G401 (cell line): ENCODE results near the gene HMGN4. TPM values are rescaled to one million over a fixed set of nuclear protein-coding genes. Genes with fewer than 3 reads are reported as not detected.

Experiments used
- DNase-seq: peaks from one replicate; pipeline ENCODE4 v3.0.0-alpha.2; 2015; ENCODE audit warnings: low spot score
- in situ Hi-C: cut with HindIII; loops from 2 replicates; pipeline ENCODE4 v1.10.0; 2016; ENCODE audit warnings: low sequenced_read_pairs, mixed read lengths
- total RNA-seq: library from RNA; depleted of rRNA; stranded (reverse); fragments of >200 nt; shearing (Covaris generic); gene quantifications from 2 replicates; pipeline ENCODE4 v1.2.3, GENCODE V29; 2014

Gene HMGN4
- total RNA-seq, 1 experiment from 2014 or later = 140 TPM

DNA sequence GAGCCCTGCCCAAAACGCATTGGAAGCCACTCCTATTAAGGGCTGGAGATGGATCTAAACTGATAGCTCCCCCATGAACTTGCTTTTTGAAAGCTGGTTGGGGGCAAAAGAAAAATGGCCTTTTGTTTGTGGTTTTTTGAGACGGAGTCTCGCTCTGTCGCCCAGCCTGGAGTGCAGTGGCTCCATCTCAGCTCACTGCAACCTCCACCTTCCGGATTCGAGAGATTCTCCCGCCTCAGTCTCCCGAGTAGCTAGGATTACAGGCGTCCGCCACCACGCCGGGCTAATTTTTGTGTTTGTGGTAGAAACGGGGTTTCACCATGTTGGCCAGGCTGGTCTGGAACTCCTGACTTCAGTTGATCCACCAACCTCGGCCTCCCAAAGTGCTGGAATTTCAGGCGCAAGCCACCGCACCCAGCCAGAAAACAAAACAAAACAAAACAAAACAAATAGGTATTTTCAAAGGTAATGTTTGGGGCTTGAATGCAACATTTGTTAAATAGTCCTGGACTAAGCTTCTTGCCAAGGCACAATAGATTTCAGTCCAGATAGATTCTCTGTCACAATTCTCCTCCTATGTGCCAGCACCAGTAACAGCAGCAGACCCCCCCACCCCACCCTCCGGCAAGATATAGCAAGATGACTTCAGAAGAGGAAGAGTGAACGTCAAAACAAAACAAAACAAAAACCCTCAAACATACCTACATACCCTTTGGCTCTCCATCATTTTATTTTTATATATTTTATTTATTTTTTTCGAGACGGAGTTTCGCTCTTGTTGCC, 32.1 kb downstream of the HMGN4 start:
- in situ Hi-C loops = no loop called here
- no peak for DNase-seq

DNA sequence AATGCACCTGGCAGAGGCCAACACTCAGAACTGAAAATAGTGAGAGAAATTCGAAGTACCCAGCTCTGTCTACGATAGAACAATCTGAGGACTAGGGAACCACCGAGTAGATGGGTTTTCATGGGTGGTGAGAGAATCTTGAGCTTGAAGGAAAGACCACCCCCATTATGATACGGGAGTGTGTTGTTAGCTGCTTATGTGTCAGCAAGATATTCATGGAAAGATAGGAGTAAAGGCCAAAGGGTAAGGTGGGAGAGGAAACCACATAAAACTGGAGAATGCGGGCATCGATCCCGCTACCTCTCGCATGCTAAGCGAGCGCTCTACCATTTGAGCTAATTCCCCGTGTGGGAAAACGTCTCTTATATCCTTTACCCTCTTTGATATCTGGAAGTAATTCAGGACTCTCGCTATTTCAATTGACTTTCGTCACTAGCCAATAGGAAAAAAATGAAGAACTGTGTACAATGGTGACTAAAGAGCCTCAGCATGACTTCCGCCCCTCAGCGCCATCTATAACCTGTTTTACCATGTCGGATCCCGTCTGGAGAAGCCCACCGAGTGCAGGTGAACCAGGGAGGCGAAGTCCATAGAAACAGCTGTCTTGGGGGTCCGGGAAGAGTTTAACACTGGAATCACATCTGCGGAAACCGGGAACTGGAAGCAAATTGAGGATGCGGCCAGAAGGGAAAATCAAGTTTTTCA, 33.6 kb downstream of the HMGN4 start:
- in situ Hi-C loops = no loop called here
- peak; percentile 80 for DNase-seq

DNA sequence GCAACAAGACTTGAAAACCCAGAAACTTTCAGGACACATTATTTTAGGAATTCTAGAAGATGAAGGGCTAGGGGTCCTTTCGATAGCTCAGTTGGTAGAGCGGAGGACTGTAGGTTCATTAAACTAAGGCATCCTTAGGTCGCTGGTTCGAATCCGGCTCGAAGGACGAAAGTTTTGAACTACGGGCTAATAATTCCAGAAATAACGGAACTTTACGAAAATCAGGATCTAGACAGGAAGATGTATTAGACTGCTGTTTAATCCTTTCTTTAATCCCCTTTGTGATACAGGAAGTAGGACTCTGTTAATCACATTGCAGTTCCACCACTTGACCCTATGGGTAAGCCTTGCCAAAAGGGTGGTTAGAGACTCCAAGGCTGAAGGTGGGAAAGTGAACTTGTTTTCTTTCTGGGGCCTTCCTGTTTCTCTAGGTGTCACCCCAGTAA, 37.4 kb downstream of the HMGN4 start:
- in situ Hi-C loops = no loop called here
- no peak for DNase-seq

DNA sequence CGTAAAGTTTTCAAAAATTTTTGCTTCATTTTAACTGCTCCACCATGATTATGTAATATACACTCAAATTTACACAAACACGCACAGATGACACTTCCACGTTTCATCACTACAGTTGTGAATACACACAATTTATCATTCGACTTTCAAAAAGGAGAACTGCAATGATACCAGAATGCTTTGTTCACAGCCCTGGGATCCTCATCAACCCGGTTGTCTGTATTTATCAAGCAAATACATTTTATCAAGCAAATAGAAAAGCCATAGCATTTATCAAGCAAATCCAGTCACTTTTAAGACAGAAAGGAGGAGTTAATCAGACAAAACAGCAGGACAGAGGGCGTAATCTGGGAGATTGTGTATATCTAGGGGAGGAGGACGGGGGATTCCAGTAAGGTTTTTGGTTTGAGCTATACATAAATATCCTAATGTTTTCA, 38.3 kb downstream of the HMGN4 start:
- in situ Hi-C loops = no loop called here
- DNase-seq = peak; percentile 30

DNA sequence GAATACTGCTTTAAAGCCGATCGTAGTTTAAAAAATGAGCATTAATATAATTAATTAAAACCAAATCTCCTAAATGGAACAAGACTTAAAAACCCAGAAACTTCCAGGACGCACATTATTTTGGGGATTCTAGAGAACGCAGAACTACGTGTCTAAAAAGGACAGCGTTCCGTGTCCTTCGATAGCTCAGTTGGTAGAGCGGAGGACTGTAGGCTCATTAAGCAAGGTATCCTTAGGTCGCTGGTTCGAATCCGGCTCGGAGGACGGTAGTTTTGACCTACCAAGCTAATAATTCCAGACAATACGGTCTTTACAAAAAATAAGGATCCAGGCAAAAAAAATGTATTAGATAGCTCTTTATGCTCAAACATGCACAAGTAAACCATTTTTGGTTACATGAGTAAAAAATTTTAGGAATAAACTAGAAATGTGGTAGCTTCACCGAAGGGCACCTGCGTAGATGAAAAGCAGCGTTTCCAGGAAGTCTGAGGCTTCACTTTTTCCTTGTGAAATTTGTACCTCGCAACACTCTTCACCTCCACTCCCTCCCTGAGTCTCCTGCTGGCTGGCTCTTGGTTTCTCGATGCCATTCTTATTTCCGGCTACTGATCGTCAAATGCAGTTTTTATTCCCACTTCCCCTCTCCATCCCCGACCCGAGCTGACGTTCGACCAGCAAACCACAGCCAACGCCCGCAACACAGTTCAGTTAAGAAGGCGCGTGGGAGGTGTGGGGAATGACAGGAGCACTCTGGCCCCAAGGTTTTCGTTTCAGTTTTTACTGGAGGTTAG, 39.0 kb downstream of the HMGN4 start:
- peak; percentile 80 for DNase-seq
- in situ Hi-C loops = no loop called here

DNA sequence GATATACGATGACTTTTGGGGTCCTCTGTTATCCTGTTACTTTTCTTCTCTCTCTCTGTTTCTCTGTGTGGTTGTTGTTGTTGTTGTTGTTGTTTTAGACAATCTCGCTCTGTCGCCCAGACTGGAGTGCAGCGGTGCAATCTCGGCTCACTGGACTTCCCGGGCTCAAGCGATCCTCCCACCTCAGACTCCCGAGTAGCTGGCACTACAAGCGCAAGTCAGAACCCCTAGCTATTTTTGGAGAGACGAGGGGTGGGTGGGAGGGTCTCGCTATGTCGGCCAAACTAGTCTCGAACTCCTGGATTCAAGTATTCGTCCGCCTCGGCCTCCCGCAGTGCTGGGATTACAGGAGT, 39.5 kb downstream of the HMGN4 start:
- in situ Hi-C loops = no loop called here
- DNase-seq = no peak

DNA sequence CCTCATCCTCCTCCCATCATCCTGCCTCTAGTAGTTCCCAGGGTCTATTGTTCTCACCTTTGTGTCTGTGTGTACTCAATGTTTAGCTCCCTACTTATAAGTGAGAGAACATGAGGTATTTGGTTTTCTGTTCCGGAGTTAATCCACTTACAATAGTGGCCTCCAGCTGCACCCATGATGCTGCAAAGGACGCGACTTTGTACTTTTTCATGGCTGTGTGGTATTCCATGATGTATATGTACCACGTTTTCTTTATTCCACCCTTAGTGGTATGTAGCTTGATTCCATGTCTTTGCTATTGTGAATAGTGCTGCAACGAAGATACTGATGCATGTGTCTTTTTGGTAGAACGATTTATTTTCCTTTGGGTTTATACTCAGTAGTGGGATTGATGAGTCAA, 40.1 kb downstream of the HMGN4 start:
- in situ Hi-C loops = no loop called here
- DNase-seq = no peak

DNA sequence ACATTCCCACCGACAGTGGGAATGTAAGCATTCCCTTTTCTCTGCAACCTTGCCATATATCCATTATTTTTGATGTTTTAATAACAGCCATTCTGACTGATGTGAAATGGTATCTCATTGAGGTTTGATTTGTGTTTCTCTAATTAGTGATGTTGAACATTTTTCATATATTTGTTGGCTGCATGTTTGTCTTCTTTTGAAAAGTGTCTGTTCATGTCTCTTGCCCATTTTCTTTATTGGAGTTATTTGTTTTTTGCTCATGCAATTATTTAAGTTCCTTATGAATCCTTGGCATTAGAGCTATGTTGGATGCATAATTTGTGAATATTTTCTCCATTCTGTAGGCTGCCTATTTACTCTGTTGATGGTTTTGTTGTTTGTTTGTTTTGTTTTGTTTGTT, 40.6 kb downstream of the HMGN4 start:
- no peak for DNase-seq
- in situ Hi-C loops = no loop called here

DNA sequence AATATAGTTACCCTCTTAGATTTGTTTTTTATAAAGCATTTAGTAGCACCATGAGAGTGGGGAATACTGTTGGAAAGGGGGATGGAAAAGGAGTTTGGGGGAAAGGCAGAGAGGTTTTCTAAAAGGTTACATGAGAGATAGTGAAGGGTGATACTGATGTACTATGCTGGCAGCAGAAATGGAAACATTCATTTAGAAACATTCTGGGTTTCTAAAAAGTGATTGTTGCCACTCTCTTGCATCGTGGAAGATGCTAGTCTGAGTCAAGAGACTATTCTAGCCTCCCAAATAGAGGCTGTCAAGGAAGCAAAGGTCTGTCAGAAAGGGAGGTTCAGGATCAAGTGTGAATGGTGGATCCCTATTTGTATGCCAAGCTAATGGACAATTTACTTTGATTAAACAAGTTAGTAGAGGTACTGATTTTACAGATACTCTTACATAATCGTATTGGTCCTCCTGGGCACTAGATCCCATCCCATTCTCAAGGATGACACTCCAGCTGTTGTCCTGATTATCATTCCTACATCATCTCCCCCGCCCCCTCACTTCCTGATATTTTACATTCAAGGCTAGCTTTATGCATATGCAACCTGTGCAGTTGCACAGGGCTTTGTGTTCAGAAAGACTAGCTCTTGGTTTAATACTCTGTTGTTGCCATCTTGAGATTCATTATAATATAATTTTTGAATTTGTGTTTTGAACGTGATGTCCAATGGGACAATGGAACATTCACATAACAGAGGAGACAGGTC, 43.2 kb downstream of the HMGN4 start:
- in situ Hi-C loops = no loop called here
- no peak for DNase-seq

DNA sequence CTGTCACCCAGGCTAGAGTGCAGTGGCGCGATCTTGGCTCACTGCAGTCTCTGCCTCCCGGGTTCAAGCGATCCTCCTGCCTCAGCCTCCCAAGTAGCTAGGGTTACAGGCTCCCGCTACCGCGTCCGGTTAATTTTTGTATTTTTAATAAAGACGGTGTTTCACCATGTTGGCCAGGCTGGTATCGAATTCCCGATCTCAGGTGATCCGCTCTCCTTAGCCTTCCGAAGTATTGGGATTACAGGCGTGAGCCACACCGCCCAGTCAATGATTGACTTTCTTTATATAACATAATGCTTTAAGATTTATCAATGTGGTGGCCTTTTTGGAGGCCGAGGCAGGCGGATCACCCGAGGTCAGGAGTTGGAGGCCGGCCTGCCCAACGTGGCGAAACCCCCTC, 50.8 kb downstream of the HMGN4 start:
- no peak for DNase-seq
- in situ Hi-C loops = no loop called here

DNA sequence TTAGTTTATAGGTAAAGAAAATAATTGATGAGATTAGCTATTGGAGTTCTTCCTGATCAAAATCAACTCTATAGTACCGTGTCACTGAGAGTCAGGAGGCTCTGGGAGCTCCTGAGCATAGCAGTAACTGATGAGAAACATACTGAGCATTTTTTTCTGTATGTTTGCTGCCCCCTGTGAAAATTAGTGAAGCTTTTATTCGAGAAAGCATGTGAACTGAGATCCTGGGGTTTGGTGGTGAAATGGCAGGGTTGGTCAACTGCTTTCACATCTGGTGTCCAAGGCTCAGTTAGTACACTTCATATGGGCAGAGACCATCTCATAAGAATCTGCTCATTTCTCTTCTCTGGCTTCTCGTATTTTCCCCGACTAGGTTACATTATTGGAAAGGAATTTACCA, 54.5 kb downstream of the HMGN4 start:
- in situ Hi-C loops = no loop called here
- DNase-seq = no peak

DNA sequence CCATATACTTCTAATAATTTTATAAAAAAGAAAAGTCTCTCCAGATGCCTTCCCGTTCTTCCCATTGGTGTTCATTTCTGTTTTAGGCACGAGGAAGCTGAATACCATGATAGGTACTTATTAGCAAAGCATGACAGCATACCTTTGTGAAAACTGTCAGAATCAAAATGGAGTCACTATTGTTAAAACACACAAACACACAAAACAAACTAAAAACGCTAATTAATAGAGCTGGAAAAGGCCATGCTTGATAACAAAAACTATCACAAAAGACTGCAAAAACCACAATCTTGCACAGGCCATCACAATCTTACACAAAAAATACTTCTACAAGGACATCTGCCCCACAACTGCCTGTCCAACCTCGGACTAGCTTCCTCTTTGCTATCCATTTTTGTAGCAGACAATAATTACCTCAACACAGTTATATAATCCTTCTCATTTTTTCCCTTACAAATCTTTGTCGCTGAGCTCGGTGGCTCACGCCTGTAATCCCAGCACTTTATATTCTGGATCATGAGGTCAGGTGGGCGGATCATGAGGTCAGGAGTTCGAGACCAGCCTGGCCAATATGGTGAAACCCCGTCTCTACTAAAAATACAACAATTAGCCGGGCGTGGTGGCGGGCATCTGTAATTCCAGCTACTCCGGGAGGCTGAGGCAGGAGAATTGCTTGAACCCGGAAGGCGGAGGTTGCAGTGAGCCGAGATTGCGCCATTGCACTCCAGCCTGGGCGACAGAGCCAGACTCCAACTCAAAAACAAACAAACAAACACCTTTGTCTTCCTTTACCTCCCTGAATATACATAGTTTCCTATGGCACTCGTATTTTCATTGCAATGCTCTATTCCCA, 55.3 kb downstream of the HMGN4 start:
- DNase-seq = no peak
- in situ Hi-C loops = no loop called here

DNA sequence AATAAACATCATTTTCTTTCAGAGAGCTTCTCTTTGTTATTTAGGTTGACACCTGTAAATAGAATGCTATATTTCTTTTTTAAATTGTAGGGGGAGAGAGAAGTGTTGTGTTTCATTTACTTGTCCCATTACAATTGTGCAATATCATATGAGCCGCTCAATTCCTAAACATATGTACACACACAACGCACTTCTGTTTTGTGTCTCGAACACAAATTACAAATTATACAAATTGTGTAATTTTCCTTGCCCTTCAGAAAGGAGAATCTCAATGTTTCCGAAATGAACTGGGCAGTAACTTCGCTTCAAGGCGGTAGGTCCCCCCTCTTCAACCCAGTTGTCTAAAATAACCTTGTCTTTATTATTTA, 55.9 kb downstream of the HMGN4 start:
- in situ Hi-C loops = no loop called here
- DNase-seq = no peak

DNA sequence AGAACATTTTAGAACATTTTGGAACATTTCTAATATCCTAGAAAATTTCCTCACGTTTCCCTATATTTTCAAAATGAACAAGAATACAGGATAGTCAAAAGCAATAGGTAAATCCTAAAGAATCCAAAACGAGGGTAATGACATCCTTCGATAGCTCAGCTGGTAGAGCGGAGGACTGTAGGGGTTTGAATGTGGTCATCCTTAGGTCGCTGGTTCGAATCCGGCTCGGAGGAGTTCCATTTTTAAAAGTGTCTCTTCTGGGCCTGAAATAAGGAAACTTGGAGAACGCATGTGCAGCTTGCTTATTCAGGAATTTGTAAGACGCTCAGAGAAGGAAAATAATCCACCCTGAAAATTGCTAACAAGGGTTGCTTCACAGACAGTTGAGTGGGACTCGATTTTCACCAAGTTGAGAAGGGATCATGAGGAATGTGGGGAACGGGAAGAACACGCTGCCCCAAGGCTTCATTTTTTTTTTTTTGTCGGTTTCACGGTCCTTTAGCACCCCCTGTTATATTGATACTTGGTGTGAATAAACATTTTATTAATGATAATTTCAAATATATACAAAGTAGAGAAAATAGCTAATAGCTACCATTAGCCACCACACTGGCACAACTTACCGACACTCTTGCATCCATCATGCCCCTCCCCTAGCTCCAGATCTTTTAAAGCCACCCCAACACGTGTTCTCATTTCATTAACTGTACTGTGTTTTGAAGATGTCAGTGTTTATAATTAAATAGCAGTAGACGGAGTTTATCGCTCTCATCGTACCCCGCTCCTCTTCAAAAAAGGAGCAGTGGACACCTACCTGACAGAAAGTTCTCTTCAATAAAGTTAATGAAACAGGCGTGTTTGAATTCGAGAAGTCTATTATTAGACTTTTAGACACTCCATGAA, 56.8 kb downstream of the HMGN4 start:
- in situ Hi-C loops = no loop called here
- DNase-seq = peak; percentile 59

DNA sequence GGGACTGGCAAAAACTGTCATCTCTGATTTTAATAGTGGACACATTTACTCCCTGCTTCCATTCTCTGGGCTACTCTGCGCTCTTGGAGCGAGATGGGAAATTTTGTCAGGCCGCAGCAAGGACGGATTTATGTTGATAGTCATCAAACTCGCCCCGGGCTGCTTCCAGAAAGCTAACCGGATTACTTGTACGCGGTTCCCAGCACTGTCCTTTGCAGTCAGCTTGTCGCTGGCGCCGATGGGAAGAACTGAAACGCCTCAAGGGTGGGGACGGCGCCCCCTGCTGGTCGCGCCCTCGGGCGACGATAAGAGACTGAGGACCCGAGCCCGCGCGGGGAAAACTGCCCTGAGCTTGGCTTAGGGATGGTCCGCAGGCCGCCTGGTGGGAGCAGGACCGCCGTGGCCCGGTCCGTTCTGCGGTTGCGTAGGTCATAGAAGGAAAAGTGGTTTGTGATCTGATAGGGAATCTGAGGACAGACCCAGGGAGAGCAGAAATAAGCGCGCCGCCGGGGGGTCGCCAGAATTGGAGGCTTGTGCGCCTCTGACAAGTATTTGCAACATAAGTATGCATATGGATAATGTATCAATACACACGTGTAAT, 57.6 kb downstream of the HMGN4 start:
- in situ Hi-C loops = no loop called here
- peak; percentile 91 for DNase-seq
